HepG2 (cell line): Measurements from ENCODE around the gene ARVCF. TPM values are rescaled to one million over a fixed set of nuclear protein-coding genes. Genes with fewer than 3 reads are reported as not detected.

ENCODE experiments used
- ARID2 ChIP-seq: sonication (generic); formaldehyde crosslinking; IDR thresholded peaks from 2 replicates; pipeline ENCODE4 v1.8.1; 2022; ENCODE audit warnings: mild to moderate bottlenecking, missing genetic modification reagents, borderline replicate concordance
- CCAR2 ChIP-seq: fragments of 200-400 bp; formaldehyde crosslinking; optimal IDR thresholded peaks from 2 replicates; pipeline ENCODE3; 2018; ENCODE audit warnings: low read depth, mild to moderate bottlenecking, low read length, moderate library complexity
- CREM ChIP-seq, 2 experiments: sonication (generic) in 1 of 2; formaldehyde crosslinking in 1 of 2; IDR thresholded peaks; 2 replicates each; pipeline versions ENCODE4 v1.4.0 to v1.6.1; 2016 to 2020; ENCODE audit warnings: antibody characterized with exemption in 1 of 2, mild to moderate bottlenecking in 1 of 2, missing genetic modification reagents in 1 of 2
- ESRRA ChIP-seq: sonication (generic); formaldehyde crosslinking; IDR thresholded peaks from 2 replicates; pipeline ENCODE4 v1.5.1; 2020; ENCODE audit warnings: mild to moderate bottlenecking, low read depth, missing genetic modification reagents
- HDAC2 ChIP-seq: sonication (generic); formaldehyde crosslinking; IDR thresholded peaks from 2 replicates; pipeline ENCODE4 v1.4.0; 2020; ENCODE audit warnings: missing genetic modification reagents
- HOXA3 ChIP-seq: sonication (generic); formaldehyde crosslinking; IDR thresholded peaks from 2 replicates; pipeline ENCODE4 v1.5.0; 2020; ENCODE audit warnings: missing genetic modification reagents
- KAT7 ChIP-seq: IDR thresholded peaks from 2 replicates; pipeline ENCODE4 v1.6.1; 2018; ENCODE audit warnings: borderline replicate concordance, missing compliant biosample characterization
- MYC ChIP-seq: sonication (generic); formaldehyde crosslinking; IDR thresholded peaks from 2 replicates; pipeline ENCODE4 v1.9.0; 2021; ENCODE audit warnings: missing genetic modification reagents, borderline replicate concordance
- MYNN ChIP-seq: sonication (generic); formaldehyde crosslinking; IDR thresholded peaks from 2 replicates; pipeline ENCODE4 v1.4.0; 2020; ENCODE audit warnings: mild to moderate bottlenecking, low read depth, missing genetic modification reagents
- PBX2 ChIP-seq: IDR thresholded peaks from 2 replicates; pipeline ENCODE4 v1.6.1; 2016; ENCODE audit warnings: control low read depth
- RAD21 ChIP-seq: fragments of 450-650 bp; formaldehyde crosslinking; IDR thresholded peaks from 2 replicates; pipeline ENCODE4 v1.5.0; 2020; ENCODE audit warnings: mild to moderate bottlenecking
- SMAD1 ChIP-seq: sonication (generic); formaldehyde crosslinking; IDR thresholded peaks from 2 replicates; pipeline ENCODE4 v1.4.0; 2020; ENCODE audit warnings: missing genetic modification reagents, low read depth, mild to moderate bottlenecking, borderline replicate concordance
- ZBTB49 ChIP-seq: sonication (generic); formaldehyde crosslinking; IDR thresholded peaks from 2 replicates; pipeline ENCODE4 v1.4.0; 2020; ENCODE audit warnings: missing genetic modification reagents, borderline replicate concordance
- ZFP36L1 ChIP-seq: sonication (generic); formaldehyde crosslinking; IDR thresholded peaks from 2 replicates; pipeline ENCODE4 v1.8.0; 2022; ENCODE audit warnings: mild to moderate bottlenecking, missing genetic modification reagents, moderate library complexity
- ZNF256 ChIP-seq: sonication (generic); formaldehyde crosslinking; conservative IDR thresholded peaks from 2 replicates; pipeline ENCODE4 v1.4.0; 2020; ENCODE audit warnings: missing genetic modification reagents
- ZNF572 ChIP-seq: sonication (generic); formaldehyde crosslinking; IDR thresholded peaks from 2 replicates; pipeline ENCODE4 v1.5.1; 2020; ENCODE audit warnings: mild to moderate bottlenecking, missing genetic modification reagents
- ZNF605 ChIP-seq: sonication (generic); formaldehyde crosslinking; IDR thresholded peaks from 2 replicates; pipeline ENCODE4 v1.8.0; 2022; ENCODE audit warnings: mild to moderate bottlenecking, missing genetic modification reagents
- ZNF75D ChIP-seq: sonication (generic); formaldehyde crosslinking; IDR thresholded peaks from 2 replicates; pipeline ENCODE4 v1.8.1; 2023; ENCODE audit warnings: missing genetic modification reagents, mild to moderate bottlenecking, borderline replicate concordance
- polyA plus RNA-seq, 8 experiments: library from polyadenylated mRNA; depleted of rRNA in 3 of 8; stranded (reverse) in 7 of 8; unstranded in 1 of 8; fragments of >200 nt; fragmentation: Illumina TruSeq in 4 of 8; extraction: Trizol in 4 of 8; gene quantifications; 2 replicates each; pipeline versions ENCODE4 v1.2.1 to v1.2.3, GENCODE V29; 2011 to 2016; ENCODE audit warnings: low read depth in 4 of 8, missing spikeins in 1 of 8, mixed read lengths in 1 of 8; ENCODE audit not compliant: insufficient read depth in 1 of 8
- total RNA-seq, 5 experiments: library from RNA; depleted of rRNA; stranded (reverse); fragments of >200 nt; fragmentation: Illumina TruSeq; extraction: Trizol; gene quantifications; 2 replicates each; pipeline ENCODE4 v1.2.3, GENCODE V29; 2016; ENCODE audit warnings: low read depth in 1 of 5
- TF ChIP-seq, protein P1 (sequence below): sonication (generic); formaldehyde crosslinking; IDR thresholded peaks from 2 replicates; pipeline ENCODE4 v1.4.0; 2020; ENCODE audit warnings: missing genetic modification reagents, mild to moderate bottlenecking, borderline replicate concordance
- TF ChIP-seq, protein P2 (sequence below): conservative IDR thresholded peaks from 2 replicates; pipeline ENCODE4 v1.6.1; 2018; ENCODE audit warnings: missing genetic modification reagents

Gene ARVCF
- total and polyA plus RNA-seq, 2 of the 13 experiments (the other 11 are each of a cell fraction or from before 2014, with no cell fraction given) = 16.4 to 17.7 TPM

GRCh38 chr22:19962909-19963806 is 53.5 kb downstream of the ARVCF start (continued):
- TF ChIP-seq ZBTB49 = no peak
- 0 out of 2 replicates have a peak, but pooled peaks have one; percentile 29 for TF ChIP-seq KAT7 (CRISPR knock-in tag)
- TF ChIP-seq RAD21 (CRISPR knock-in tag) = peak; percentile 9; the same call in 1 of the 2 replicates
- TF ChIP-seq ZFP36L1 (CRISPR knock-in tag) = 0 out of 2 replicates have a peak, but pooled peaks have one; percentile 72
- peak; percentile 9; the same call in 1 of the 2 replicates for TF ChIP-seq ZNF605
- TF ChIP-seq ARID2 = no peak
- TF ChIP-seq ZNF75D (CRISPR knock-in tag) = no peak
- TF ChIP-seq ZNF572 (CRISPR knock-in tag) = 0 out of 2 replicates have a peak, but pooled peaks have one; percentile 17
- TF ChIP-seq CCAR2 = peak; percentile 37
- TF ChIP-seq, protein P1, sequence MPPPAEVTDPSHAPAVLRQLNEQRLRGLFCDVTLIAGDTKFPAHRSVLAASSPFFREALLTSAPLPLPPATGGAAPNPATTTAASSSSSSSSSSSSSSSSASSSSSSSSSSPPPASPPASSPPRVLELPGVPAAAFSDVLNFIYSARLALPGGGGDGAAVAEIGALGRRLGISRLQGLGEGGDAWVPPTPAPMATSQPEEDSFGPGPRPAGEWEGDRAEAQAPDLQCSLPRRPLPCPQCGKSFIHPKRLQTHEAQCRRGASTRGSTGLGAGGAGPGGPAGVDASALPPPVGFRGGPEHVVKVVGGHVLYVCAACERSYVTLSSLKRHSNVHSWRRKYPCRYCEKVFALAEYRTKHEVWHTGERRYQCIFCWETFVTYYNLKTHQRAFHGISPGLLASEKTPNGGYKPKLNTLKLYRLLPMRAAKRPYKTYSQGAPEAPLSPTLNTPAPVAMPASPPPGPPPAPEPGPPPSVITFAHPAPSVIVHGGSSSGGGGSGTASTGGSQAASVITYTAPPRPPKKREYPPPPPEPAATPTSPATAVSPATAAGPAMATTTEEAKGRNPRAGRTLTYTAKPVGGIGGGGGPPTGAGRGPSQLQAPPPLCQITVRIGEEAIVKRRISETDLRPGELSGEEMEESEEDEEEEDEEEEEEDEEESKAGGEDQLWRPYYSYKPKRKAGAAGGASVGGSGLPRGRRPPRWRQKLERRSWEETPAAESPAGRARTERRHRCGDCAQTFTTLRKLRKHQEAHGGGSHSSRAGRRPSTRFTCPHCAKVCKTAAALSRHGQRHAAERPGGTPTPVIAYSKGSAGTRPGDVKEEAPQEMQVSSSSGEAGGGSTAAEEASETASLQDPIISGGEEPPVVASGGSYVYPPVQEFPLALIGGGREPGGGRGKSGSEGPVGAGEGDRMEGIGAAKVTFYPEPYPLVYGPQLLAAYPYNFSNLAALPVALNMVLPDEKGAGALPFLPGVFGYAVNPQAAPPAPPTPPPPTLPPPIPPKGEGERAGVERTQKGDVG (CRISPR knock-in tag) = 0 out of 2 replicates have a peak, but pooled peaks have one; percentile 24
- no peak for TF ChIP-seq MYNN (CRISPR knock-in tag)
- TF ChIP-seq HDAC2 = peak; percentile 77
- TF ChIP-seq ZNF256 (CRISPR knock-in tag) = 0 out of 2 replicates have a peak, but pooled peaks have one; percentile 10
- peak; percentile 8; the same call in 1 of the 2 replicates for TF ChIP-seq MYC (CRISPR knock-in tag)
- TF ChIP-seq CREM (IDR thresholded peaks at IDR 0.05) = peak; percentile 62; the same call in 1 of the 2 replicates
- no peak for TF ChIP-seq CREM (CRISPR knock-in tag; IDR thresholded peaks at IDR 0.05)
- TF ChIP-seq, protein P2, sequence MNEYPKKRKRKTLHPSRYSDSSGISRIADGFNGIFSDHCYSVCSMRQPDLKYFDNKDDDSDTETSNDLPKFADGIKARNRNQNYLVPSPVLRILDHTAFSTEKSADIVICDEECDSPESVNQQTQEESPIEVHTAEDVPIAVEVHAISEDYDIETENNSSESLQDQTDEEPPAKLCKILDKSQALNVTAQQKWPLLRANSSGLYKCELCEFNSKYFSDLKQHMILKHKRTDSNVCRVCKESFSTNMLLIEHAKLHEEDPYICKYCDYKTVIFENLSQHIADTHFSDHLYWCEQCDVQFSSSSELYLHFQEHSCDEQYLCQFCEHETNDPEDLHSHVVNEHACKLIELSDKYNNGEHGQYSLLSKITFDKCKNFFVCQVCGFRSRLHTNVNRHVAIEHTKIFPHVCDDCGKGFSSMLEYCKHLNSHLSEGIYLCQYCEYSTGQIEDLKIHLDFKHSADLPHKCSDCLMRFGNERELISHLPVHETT (CRISPR knock-in tag) = 0 out of 2 replicates have a peak, but pooled peaks have one; percentile 10
- TF ChIP-seq SMAD1 = 0 out of 2 replicates have a peak, but pooled peaks have one; percentile 49
- no peak for TF ChIP-seq PBX2 (CRISPR knock-in tag)
- TF ChIP-seq ESRRA = peak; percentile 63; the same call in 1 of the 2 replicates
- peak; percentile 69; the same call in 1 of the 2 replicates for TF ChIP-seq HOXA3 (CRISPR knock-in tag)
